ENCODE results near the gene KRTAP10-12. TPM values are rescaled to one million over a fixed set of nuclear protein-coding genes. Genes with fewer than 3 reads are reported as not detected.

KRTAP10-12 gene
- total and polyA plus RNA-seq, 2 of the 4 experiments (the other 2 are of a cell fraction) = not detected

GRCh38 chr21:44650265-44650972, 46.6 kb upstream of the KRTAP10-12 start:
- Histone ChIP-seq H3K4me3 (ENCODE audit: insufficient read depth, low read depth, low read length) (no peak overlapping the region), H3K9me3 (ENCODE audit: control insufficient read depth, insufficient read depth, low read length) (peaks cover 2% of the 10 kb centered on the region)

More at GRCh38 chr21:44650265-44650972, 46.6 kb upstream of the KRTAP10-12 start:
- intact Hi-C loops (cut with micrococcal nuclease) (loop anchor here (10.0 kb wide), 1 partner anchor 64 kb away; the partner anchor contains the start of gene TSPEAR), dilution Hi-C loops (cut with HindIII; ENCODE audit: low sequenced_read_pairs, unreplicated experiment) (no loop called here), in situ Hi-C loops (cut with MboI; ENCODE audit: low sequenced_read_pairs) (no loop called here)
- Histone ChIP-seq H3K36me3 (ENCODE audit: control insufficient read depth, insufficient read depth, low read length) (no peaks in the 10 kb centered on the region), H4K5ac (ENCODE audit: low read depth, low read length) (no peak overlapping the region), H3K27ac (ENCODE audit: insufficient read depth, low read length) (no peak overlapping the region), H2AK5ac (ENCODE audit: low read depth, low read length) (no peak overlapping the region), H3K9ac (ENCODE audit: low read depth, low read length) (no peak overlapping the region), H4K8ac (ENCODE audit: low read depth in 2 of 2, low read length in 2 of 2) (no peak overlapping the region), H3K56ac (ENCODE audit: extremely low read depth, insufficient read depth, low read length) (no peak overlapping the region), H2BK15ac (ENCODE audit: low read depth, low read length) (no peak overlapping the region), H4K20me1 (ENCODE audit: insufficient read depth, low read length) (no peaks in the 10 kb centered on the region), H3K4ac (ENCODE audit: low read depth, low read length) (no peak overlapping the region), H3K9me1 (ENCODE audit: insufficient read depth, low read length) (no peaks in the 10 kb centered on the region), H2AFZ (replicated peaks; ENCODE audit: low read length, poor library complexity) (peak overlapping the region; percentile 7), H3K14ac (replicated peaks; ENCODE audit: low read depth, low read length) (no peak overlapping the region), H2BK5ac (ENCODE audit: low read depth, low read length, poor library complexity, severe bottlenecking) (no peak overlapping the region), H3K23ac (ENCODE audit: low read depth, low read length) (no peak overlapping the region), H2BK120ac (ENCODE audit: low read depth, low read length) (no peak overlapping the region), H3K79me1 (ENCODE audit: low read depth in 1 of 2, low read length in 2 of 2) (no peaks in the 10 kb centered on the region), H4K91ac (ENCODE audit: insufficient read depth, low read depth, low read length) (no peak overlapping the region), H2AK9ac (replicated peaks; ENCODE audit: low read depth, low read length, poor library complexity) (no peak overlapping the region), H2BK20ac (ENCODE audit: low read depth, low read length) (no peak overlapping the region), H3K4me2 (ENCODE audit: low read depth, low read length) (no peak overlapping the region), H3K27me3 (ENCODE audit: control insufficient read depth, insufficient read depth, low read length) (no peaks in the 10 kb centered on the region; the same call in 1 of the 2 replicates), H3K18ac (ENCODE audit: low read depth, low read length) (no peak overlapping the region), H3K4me1 (ENCODE audit: control insufficient read depth, insufficient read depth, low read length) (no peaks in the 10 kb centered on the region)
- ChIA-PET POLR2A (ENCODE audit: unreplicated experiment) (no interaction called here), CTCF (no interaction called here)
- DNase-seq = no peak
- no TSS peak for BruUV-seq (replicated peaks)
- 64% methylated on average over 15 of the region's 20 CpGs; no CpG with 5 or more reads in 1 of the 2 experiments for WGBS, 2 experiments (ENCODE audit: extremely low coverage in 2 of 2, insufficient read length in 1 of 2)
- no peak for ATAC-seq (ENCODE audit: low read depth)
- TF ChIP-seq ELK1 (IDR thresholded peaks at IDR 0.05; ENCODE audit: borderline replicate concordance, low read depth, low read length) (no peak), BHLHE40 (IDR thresholded peaks at IDR 0.05; ENCODE audit: low read depth, low read length) (no peak), NFE2L2 (IDR thresholded peaks at IDR 0.05; ENCODE audit: low read depth, low read length) (no peak), POLR2A (IDR thresholded peaks at IDR 0.05; ENCODE audit: low read depth, low read length) (no peak), MAFK (IDR thresholded peaks at IDR 0.05; ENCODE audit: low read depth, low read length) (no peak), CHD1 (IDR thresholded peaks at IDR 0.05; ENCODE audit: low read depth, low read length) (no peak), CTCF (conservative IDR thresholded peaks at IDR 0.05; ENCODE audit: low read depth, low read length) (no peak), MXI1 (IDR thresholded peaks at IDR 0.05; ENCODE audit: borderline replicate concordance, low read depth, low read length) (no peak), SMC3 (IDR thresholded peaks at IDR 0.05; ENCODE audit: low read depth, low read length) (no peak), RAD21 (IDR thresholded peaks at IDR 0.05; ENCODE audit: low read length) (no peak), USF2 (IDR thresholded peaks at IDR 0.05; ENCODE audit: low read depth, low read length) (no peak), RFX5 (IDR thresholded peaks at IDR 0.05; ENCODE audit: low read depth, low read length) (no peak), RCOR1 (IDR thresholded peaks at IDR 0.05; ENCODE audit: insufficient replicate concordance, low read length) (no peak), CEBPB (IDR thresholded peaks at IDR 0.05; ENCODE audit: low read depth, low read length) (no peak), FOS (IDR thresholded peaks at IDR 0.05; ENCODE audit: low read depth, low read length) (no peak), MAZ (IDR thresholded peaks at IDR 0.05; ENCODE audit: borderline replicate concordance, low read depth, low read length) (no peak)
